DLD1 (cell line): ENCODE data around the gene METTL21C.

Source experiments
- in situ Hi-C: cut with HindIII; loops from 2 replicates; pipeline ENCODE4 v1.10.0; 2017; ENCODE audit warnings: low sequenced_read_pairs

Gene METTL21C

GRCh38 chr13:102667911-102668310 lies 26.9 kb downstream of the METTL21C start:
- in situ Hi-C loops, result no loop called here

GRCh38 chr13:102667023-102667422 lies 27.8 kb downstream of the METTL21C start:
- in situ Hi-C loops, result no loop called here

- in situ Hi-C loops, result no loop called here
Measured at GRCh38 chr13:102659168-102659713, 35.6 kb downstream of the METTL21C start.

- in situ Hi-C loops, result no loop called here
Measured at GRCh38 chr13:102658660-102659059, 36.2 kb downstream of the METTL21C start.

GRCh38 chr13:102657630-102658029 lies 37.2 kb downstream of the METTL21C start:
- in situ Hi-C loops, result no loop called here

- in situ Hi-C loops, result no loop called here
Measured at GRCh38 chr13:102654756-102655155, 40.1 kb downstream of the METTL21C start.

- in situ Hi-C loops, result no loop called here
Measured at GRCh38 chr13:102651892-102652291, 43.0 kb downstream of the METTL21C start.

- in situ Hi-C loops, result no loop called here
Measured at GRCh38 chr13:102651392-102651791, 43.5 kb downstream of the METTL21C start.

GRCh38 chr13:102650444-102650843 lies 44.4 kb downstream of the METTL21C start:
- in situ Hi-C loops, result no loop called here

GRCh38 chr13:102648046-102648445 lies 46.8 kb downstream of the METTL21C start:
- in situ Hi-C loops, result no loop called here

- in situ Hi-C loops, result no loop called here
Measured at GRCh38 chr13:102645701-102646100, 49.1 kb downstream of the METTL21C start.

GRCh38 chr13:102643656-102644055 lies 51.2 kb downstream of the METTL21C start:
- in situ Hi-C loops, result no loop called here

GRCh38 chr13:102642475-102642874 lies 52.4 kb downstream of the METTL21C start:
- in situ Hi-C loops, result no loop called here

- in situ Hi-C loops, result no loop called here
Measured at GRCh38 chr13:102642029-102642428, 52.8 kb downstream of the METTL21C start.

GRCh38 chr13:102638741-102639140 lies 56.1 kb downstream of the METTL21C start:
- in situ Hi-C loops, result no loop called here
